ENCODE data around the gene WBP2.

GRCh38 chr17:75799402-75799801 is 55.7 kb downstream of the WBP2 start:
- TF ChIP-seq EP300 (IDR thresholded peaks at IDR 0.05; ENCODE audit: low read depth) (no peak), POLR2A (IDR thresholded peaks at IDR 0.05) (no peak)

All from transverse colon (tissue), 1 donor.